Subcutaneous adipose tissue (tissue), 4 donors: ENCODE measurements around the gene NRXN3. TPM values are rescaled to one million over a fixed set of nuclear protein-coding genes. Genes with fewer than 3 reads are reported as not detected.

Experiments used
- total RNA-seq, 4 donors: library from RNA; depleted of rRNA; stranded (reverse); fragments of >200 nt; gene quantifications; one replicate each; pipeline ENCODE4 v1.1.0, GENCODE V29; 2016
- TF ChIP-seq, protein P1 (sequence below): fragments of 450-650 bp; IDR thresholded peaks from one replicate; pipeline ENCODE4 v1.5.1; 2016; ENCODE audit warnings: low read depth, mild to moderate bottlenecking, control low read depth, antibody characterized with exemption, moderate library complexity

The NRXN3 gene
- total RNA-seq, 4 donors from 2014 or later: 0.57 to 2.4 (median 1.1) TPM; not detected in 1

- TF ChIP-seq, protein P1, sequence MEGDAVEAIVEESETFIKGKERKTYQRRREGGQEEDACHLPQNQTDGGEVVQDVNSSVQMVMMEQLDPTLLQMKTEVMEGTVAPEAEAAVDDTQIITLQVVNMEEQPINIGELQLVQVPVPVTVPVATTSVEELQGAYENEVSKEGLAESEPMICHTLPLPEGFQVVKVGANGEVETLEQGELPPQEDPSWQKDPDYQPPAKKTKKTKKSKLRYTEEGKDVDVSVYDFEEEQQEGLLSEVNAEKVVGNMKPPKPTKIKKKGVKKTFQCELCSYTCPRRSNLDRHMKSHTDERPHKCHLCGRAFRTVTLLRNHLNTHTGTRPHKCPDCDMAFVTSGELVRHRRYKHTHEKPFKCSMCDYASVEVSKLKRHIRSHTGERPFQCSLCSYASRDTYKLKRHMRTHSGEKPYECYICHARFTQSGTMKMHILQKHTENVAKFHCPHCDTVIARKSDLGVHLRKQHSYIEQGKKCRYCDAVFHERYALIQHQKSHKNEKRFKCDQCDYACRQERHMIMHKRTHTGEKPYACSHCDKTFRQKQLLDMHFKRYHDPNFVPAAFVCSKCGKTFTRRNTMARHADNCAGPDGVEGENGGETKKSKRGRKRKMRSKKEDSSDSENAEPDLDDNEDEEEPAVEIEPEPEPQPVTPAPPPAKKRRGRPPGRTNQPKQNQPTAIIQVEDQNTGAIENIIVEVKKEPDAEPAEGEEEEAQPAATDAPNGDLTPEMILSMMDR: no peak
These were observed 1034.4 kb downstream of the NRXN3 start for GRCh38 chr14:79204591-79204990.

GRCh38 chr14:79209418-79209817 is 1039.2 kb downstream of the NRXN3 start:
- TF ChIP-seq, protein P1: no peak

GRCh38 chr14:79225815-79226214 is 1055.6 kb downstream of the NRXN3 start:
- TF ChIP-seq, protein P1: no peak

- TF ChIP-seq, protein P1: no peak
These were observed 1059.3 kb downstream of the NRXN3 start for GRCh38 chr14:79229383-79229909.

GRCh38 chr14:79242666-79243065 is 1072.5 kb downstream of the NRXN3 start:
- TF ChIP-seq, protein P1: no peak

DNA sequence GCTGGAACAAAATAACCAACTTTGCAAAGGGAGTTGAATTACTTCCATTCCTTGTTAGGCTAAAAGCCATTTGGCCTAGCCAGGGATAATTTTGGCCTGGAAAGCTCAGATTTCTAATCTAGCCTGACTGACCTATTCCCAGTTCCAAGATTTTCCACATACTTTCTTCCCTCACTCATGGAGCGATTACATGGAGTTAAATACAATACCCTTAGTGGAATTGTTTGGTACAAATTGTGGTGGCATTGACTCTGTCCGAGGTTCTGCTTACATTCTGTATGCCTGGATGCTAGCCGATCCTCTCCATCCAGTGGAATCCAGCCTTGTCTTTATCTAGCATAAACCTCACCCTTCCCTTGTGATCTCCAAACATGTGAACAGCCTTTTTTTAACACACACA is 1076.0 kb downstream of the NRXN3 start:
- TF ChIP-seq, protein P1: no peak

DNA sequence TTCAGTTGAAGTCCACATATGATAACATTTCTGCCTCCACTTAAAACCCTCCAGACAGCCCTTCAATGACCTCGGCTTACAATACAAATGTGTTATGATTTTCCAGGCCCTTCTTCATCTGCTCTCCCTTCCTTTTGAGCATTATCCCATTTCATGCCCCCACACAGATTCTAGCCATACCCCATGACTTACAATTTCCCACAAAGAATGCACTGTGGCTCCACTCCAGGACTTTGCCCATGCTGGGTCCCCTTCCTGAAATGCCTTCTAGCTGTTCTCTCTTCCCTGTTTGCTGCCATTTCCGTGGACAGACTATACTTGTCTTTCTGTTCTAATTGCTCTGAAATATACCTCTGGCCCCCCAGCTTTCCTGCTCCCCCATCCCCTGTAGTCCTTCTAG is 1078.0 kb downstream of the NRXN3 start:
- TF ChIP-seq, protein P1: no peak

GRCh38 chr14:79248771-79249170 is 1078.6 kb downstream of the NRXN3 start:
- TF ChIP-seq, protein P1: no peak
